Liver (tissue), 2 donors: Measurements from ENCODE around the gene CFAP100.

Experiments used
- CTCF ChIP-seq: fragments of 150-350 bp; IDR thresholded peaks from 2 replicates; pipeline ENCODE4 v1.5.1; 2017; ENCODE audit warnings: improper control_type of control experiment, low read depth, low read length; ENCODE audit not compliant: missing input control
- FOXA1 ChIP-seq: IDR thresholded peaks from 2 replicates; pipeline ENCODE4 v1.6.1; 2016; ENCODE audit warnings: antibody characterized with exemption
- MAX ChIP-seq: IDR thresholded peaks from 2 replicates; pipeline ENCODE4 v1.6.1; 2016; ENCODE audit warnings: antibody characterized with exemption
- donor health status: healthy.

GRCh38 chr3:126390751-126391150 is 4.0 kb upstream of the CFAP100 start:
- TF ChIP-seq MAX, result no peak
- no peak for TF ChIP-seq FOXA1
- TF ChIP-seq CTCF, result no peak
